Stimulated activated CD8-positive, alpha-beta memory T cell treated with anti-CD3 and anti-CD28 coated beads, Interleukin-15, amount 100 ng/mL, for 24 hours (primary cell): Measurements from ENCODE around the gene CAVIN1.
"Not testable (repeated sequence)": the region's sequence is repeated elsewhere in the genome, so short reads cannot be mapped to it uniquely, and the experiment has no call there.

ENCODE experiments used
- DNase-seq: peaks from one replicate; pipeline ENCODE4 v3.0.0-alpha.2; 2020; ENCODE audit warnings: low read depth

Gene CAVIN1

GRCh38 chr17:42378359-42378958, 44.6 kb downstream of the CAVIN1 start:
- DNase-seq = no peak

- no peak for DNase-seq
These were observed 49.2 kb downstream of the CAVIN1 start for GRCh38 chr17:42373896-42374295.

- no peak for DNase-seq
These were observed 50.9 kb downstream of the CAVIN1 start for GRCh38 chr17:42372142-42372541.

DNA sequence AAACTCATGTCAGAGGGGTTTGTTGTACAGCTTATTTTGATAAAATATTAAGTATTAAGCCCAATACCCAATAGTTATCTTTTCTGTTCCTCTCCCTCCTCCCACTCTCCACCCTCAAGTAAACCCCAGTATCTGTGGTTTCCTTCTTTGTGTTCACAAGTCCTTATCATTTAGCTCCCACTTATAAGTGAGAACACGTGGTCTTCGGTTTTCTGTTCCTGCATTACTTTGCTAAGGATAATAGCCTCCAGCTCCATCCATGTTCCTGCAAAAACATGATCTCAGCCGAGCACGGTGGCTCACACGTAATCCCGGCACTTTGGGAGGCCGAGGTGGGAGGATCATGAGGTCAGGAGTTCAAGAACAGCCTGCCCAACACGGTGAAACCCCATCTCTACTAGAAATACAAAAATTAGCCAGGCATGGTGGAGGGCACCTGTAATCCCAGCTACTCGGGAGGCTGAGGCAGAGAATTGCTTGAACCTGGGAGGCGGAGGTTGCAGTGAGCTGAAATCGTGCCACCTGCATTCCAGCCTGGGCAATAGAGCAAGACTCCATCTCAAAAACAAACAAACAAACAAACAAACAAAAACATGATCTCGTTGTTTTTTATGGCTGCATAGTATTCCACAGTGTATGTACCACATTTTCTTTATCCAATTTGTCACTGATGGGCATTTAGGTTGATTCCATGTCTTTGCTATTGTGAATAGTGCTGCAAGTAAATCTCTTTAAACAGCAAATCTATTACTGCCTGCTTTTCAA, 54.1 kb downstream of the CAVIN1 start:
- not testable (repeated sequence) for DNase-seq

DNA sequence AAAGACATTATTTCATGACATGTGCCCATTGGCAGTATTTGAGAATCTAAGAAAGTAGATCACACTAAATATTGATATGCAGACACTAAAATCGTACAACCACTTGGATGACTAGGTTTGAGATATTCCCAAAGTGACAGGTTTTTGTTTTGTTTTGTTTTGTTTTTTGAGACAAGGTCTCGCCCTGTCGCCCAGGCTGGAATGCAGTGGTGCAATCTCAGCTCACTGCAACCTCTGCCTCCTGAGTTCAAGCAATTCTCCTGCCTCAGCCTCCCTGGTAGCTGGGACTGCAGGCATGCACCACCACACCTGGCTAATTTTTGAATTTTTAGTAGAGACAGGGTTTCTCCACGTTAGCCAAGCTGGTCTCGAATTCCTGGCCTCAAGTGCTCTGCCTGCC, 54.7 kb downstream of the CAVIN1 start:
- not testable (repeated sequence) for DNase-seq

DNA sequence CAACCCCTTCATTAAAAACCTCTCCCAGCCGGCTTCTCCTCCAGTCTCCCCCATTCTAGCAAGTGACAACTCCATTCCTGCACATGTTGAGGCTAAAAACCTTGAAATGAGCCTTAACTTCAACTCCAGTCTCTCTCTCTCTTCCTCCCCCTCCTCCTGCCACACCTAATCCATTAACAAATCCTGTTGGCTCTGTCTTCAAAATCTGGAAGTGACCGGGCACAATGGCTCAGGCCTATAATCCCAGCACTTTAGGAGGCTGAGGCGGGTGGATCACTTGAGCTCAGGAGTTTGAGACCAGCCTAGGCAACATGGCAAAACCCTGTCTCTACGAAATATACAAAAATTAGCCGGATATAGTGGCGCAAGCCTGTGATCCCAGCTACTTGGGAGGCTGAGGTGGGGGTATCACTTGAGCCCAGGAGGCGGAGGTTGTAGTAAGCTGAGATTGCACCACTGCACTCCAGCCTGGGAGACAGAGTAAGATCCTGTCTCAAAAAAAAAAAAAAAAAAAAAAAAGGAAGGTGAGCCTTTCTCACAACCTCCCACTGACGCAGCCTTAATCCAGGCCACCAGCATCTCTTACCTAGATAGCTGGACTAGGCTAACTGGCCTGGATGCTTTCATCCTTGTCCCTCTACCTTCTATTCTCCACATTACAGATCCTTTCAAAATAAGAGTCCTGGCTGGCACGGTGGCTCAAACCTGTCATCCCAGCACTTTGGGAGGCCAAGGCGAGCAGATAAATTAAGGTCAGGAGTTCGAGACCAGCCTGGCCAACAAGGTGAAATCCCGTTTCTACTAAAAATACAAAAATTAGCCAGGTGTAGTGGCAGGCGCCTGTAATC, 56.7 kb downstream of the CAVIN1 start:
- not testable (repeated sequence) for DNase-seq

DNA sequence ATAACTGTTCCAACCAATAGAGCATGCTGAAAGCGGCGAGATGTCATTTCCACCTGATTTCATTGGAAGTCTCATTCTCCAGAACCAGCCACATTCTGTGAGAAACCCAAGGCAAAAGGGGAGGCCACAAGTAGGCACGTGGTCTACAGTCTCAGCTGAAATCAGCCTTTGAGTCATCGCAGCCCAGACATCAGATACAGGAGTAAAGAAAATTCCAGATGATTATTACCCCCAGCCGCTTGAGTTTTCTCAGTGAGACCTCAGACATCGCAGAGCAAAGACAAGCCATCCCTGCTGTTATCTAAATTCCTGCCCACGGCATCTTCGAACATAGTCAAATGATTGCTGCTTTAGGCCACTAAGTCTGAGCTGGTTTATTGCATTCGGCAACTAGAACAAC, 57.9 kb downstream of the CAVIN1 start:
- no peak for DNase-seq

- DNase-seq = no peak
These were observed 59.1 kb downstream of the CAVIN1 start for GRCh38 chr17:42363767-42364585.

DNA sequence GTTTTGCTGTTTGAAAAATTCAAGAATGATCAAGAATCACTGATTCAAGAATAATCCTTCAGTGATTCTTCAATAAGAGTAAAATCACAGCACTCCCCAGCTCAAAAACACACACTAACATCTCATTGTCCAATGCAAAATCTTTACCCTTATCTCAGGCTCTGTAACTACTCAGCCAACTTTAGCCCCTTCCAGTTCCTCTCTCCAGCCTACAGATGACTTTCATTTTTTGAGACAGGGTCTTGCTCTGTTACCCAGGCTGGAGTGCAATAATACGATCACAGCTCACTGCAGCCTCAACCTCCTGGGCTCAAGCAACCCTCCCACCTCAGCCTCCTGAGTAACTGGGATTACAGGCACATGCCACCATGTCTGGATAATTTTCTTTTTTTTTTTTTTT, 59.8 kb downstream of the CAVIN1 start:
- no peak for DNase-seq

GRCh38 chr17:42362245-42362961, 60.7 kb downstream of the CAVIN1 start:
- no peak for DNase-seq

- DNase-seq = no peak
These were observed 61.3 kb downstream of the CAVIN1 start for GRCh38 chr17:42361781-42362186.

GRCh38 chr17:42360388-42360787, 62.7 kb downstream of the CAVIN1 start:
- DNase-seq = not testable (repeated sequence)

DNA sequence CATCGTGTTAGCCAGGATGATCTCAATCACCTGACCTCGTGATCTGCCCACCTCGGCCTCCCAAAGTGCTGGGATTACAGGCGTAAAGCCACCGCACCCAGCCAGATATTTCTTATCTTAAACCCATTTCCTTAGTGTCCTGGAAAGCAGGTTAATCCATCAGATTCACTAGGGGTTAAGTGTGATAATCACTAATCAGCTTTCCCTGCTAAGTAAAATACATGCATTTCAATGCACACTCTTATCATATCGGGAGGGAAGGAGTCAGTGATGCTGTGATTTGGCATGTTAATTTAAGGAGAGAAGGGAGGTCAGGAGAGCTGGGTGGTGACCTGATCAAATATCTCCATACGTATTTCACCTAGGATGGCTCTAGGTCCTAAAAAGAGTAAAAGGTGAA, 63.9 kb downstream of the CAVIN1 start:
- no peak for DNase-seq

DNA sequence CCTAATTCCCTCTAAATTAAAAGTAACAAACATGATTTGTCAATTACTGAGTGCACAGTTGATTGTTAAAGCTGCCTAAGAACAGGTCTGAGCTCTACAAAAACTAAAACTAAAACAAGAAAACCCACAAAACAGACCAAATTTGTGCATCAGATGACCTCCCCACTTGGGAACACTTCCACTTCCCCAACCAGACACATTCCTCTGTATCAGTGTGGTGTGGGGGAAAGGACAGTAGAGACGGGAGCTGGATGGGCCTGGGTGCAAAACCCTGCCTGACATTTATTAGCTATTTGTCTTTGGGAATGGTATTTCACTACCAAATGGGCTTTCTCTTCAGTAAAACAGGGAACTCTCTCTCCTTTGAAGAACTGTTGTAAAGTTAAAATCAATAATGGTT, 64.6 kb downstream of the CAVIN1 start:
- DNase-seq = no peak

DNA sequence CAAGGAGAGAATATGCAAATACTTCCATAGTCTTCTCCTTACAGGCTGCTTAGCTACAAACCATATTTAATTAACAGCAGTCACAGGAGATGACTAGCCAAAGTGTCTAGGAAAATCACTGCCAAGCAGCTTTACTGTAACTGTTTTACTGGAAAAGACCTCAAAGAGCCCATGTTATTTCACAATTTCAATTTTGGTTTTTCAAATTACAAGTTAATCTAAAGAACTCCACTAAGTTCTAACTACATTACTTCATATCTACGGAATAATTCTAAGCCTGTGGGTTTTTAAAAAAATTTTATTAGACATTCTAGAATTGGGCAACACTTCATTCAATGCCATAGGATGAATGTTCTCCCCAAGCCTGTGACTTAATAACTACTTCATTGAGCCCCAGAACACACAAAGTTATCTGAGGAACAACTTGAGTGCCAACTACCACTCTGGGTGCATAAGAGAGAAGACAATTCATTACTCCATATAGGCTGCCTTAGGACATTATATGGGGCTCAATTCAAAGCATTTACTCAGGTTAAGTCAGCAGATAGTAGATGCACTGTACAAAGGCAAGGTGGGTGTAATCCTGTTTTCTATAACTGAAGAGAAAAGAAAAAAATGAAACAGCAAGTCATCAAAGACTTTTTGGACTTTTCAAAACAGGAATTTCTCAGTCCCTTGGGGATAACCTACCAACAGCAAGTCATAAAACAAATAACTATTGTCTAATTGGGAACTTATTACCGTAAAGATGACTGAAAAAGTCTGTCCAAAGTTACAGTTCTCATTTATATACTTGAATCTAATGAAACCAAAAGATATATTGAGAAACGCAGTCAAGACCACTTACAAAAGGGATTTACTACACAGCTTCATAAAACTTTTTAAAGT, 67.9 kb downstream of the CAVIN1 start:
- no peak for DNase-seq
